IMR-90 (cell line): ENCODE measurements around the gene SYNM. TPM values are rescaled to one million over a fixed set of nuclear protein-coding genes. Genes with fewer than 3 reads are reported as not detected.

ENCODE experiments used
- ATAC-seq: fragments of 200-7000 bp; cut with Tn5 transposase; 2 replicates; pipeline ENCODE4 v1.9.1; 2020; ENCODE audit warnings: low read depth, mild to moderate bottlenecking, moderate library complexity
- BruUV-seq: library from RNA; stranded (reverse); fragments of 400-500 nt; replicated peaks from 2 replicates; lab custom pipeline; 2021; lab: Mats Ljungman, UMichigan
- CTCF ChIA-PET: fragments of 300-600 bp; formaldehyde crosslinking; extraction: SDS; loops from one replicate; lab custom pipeline; 2021; ENCODE audit warnings: antibody characterized with exemption; lab: Yijun Ruan, JAX
- POLR2A ChIA-PET: fragments of 300-600 bp; sonication (Branson Sonifier 250); formaldehyde crosslinking; loops from one replicate; lab custom pipeline; 2022; ENCODE audit warnings: antibody characterized with exemption; ENCODE audit not compliant: unreplicated experiment; lab: Charles Lee
- DNase-seq: peaks from one replicate; pipeline ENCODE4 v3.0.0; 2013
- H2AFZ ChIP-seq: replicated peaks from 2 replicates; pipeline ENCODE3; 2013; ENCODE audit warnings: low read length, mild to moderate bottlenecking; ENCODE audit not compliant: poor library complexity
- H2AK5ac ChIP-seq: 2 replicates; pipeline ENCODE4 v1.6.1; 2013; ENCODE audit warnings: low read depth, low read length, inconsistent platforms
- H2AK9ac ChIP-seq: replicated peaks from 2 replicates; pipeline ENCODE3; 2013; ENCODE audit warnings: mild to moderate bottlenecking, low read depth, low read length, moderate library complexity; ENCODE audit not compliant: poor library complexity
- H2BK120ac ChIP-seq: 2 replicates; pipeline ENCODE4 v1.6.1; 2013; ENCODE audit warnings: low read depth, low read length, inconsistent platforms
- H2BK15ac ChIP-seq: 3 replicates; pipeline ENCODE4 v1.6.1; 2013; ENCODE audit warnings: low read depth, low read length, inconsistent platforms
- H2BK20ac ChIP-seq: 2 replicates; pipeline ENCODE4 v1.6.1; 2013; ENCODE audit warnings: low read depth, mild to moderate bottlenecking, inconsistent platforms, low read length, moderate library complexity
- H2BK5ac ChIP-seq: 2 replicates; pipeline ENCODE4 v1.6.1; 2013; ENCODE audit warnings: mild to moderate bottlenecking, low read depth, low read length, inconsistent platforms; ENCODE audit not compliant: poor library complexity, severe bottlenecking
- H3K14ac ChIP-seq: replicated peaks from 2 replicates; pipeline ENCODE4 v1.6.1; 2013; ENCODE audit warnings: low read depth, low read length, inconsistent platforms
- H3K18ac ChIP-seq: 2 replicates; pipeline ENCODE4 v1.6.1; 2013; ENCODE audit warnings: low read depth, low read length, control low read depth
- H3K23ac ChIP-seq: 2 replicates; pipeline ENCODE4 v1.6.1; 2013; ENCODE audit warnings: low read depth, low read length, inconsistent platforms
- H3K27ac ChIP-seq: 2 replicates; pipeline ENCODE4 v1.5.1; 2013; ENCODE audit warnings: mild to moderate bottlenecking, control low read depth, low read length; ENCODE audit not compliant: insufficient read depth
- H3K27me3 ChIP-seq: 2 replicates; pipeline ENCODE4 v1.6.1; 2013; ENCODE audit warnings: low read length; ENCODE audit not compliant: control insufficient read depth, insufficient read depth
- H3K36me3 ChIP-seq: 2 replicates; pipeline ENCODE4 v1.6.1; 2013; ENCODE audit warnings: low read length, mixed read lengths; ENCODE audit not compliant: control insufficient read depth, insufficient read depth
- H3K4ac ChIP-seq: 2 replicates; pipeline ENCODE4 v1.6.1; 2013; ENCODE audit warnings: low read depth, low read length, inconsistent platforms
- H3K4me1 ChIP-seq: 2 replicates; pipeline ENCODE4 v1.6.1; 2013; ENCODE audit warnings: low read length, mixed read lengths; ENCODE audit not compliant: control insufficient read depth, insufficient read depth
- H3K4me2 ChIP-seq: 2 replicates; pipeline ENCODE4 v1.6.1; 2013; ENCODE audit warnings: low read depth, mild to moderate bottlenecking, control low read depth, low read length, moderate library complexity
- H3K4me3 ChIP-seq: 2 replicates; pipeline ENCODE4 v1.5.1; 2013; ENCODE audit warnings: low read depth, mild to moderate bottlenecking, control low read depth, low read length, moderate library complexity; ENCODE audit not compliant: insufficient read depth
- H3K56ac ChIP-seq: 2 replicates; pipeline ENCODE4 v1.6.1; 2013; ENCODE audit warnings: low read length, inconsistent platforms; ENCODE audit not compliant: insufficient read depth; ENCODE audit errors: extremely low read depth
- H3K79me1 ChIP-seq, 2 experiments: 2 replicates each; pipeline ENCODE4 v1.6.1; 2013; ENCODE audit warnings: low read length in 2 of 2, inconsistent platforms in 1 of 2, low read depth in 1 of 2
- H3K9ac ChIP-seq: 2 replicates; pipeline ENCODE4 v1.6.1; 2013; ENCODE audit warnings: low read depth, low read length, control low read depth
- H3K9me1 ChIP-seq: 2 replicates; pipeline ENCODE4 v1.6.1; 2013; ENCODE audit warnings: low read length, inconsistent platforms; ENCODE audit not compliant: insufficient read depth
- H3K9me3 ChIP-seq: 2 replicates; pipeline ENCODE4 v1.6.1; 2013; ENCODE audit warnings: low read length; ENCODE audit not compliant: control insufficient read depth, insufficient read depth
- H4K20me1 ChIP-seq: 2 replicates; pipeline ENCODE4 v1.6.1; 2013; ENCODE audit warnings: low read length, inconsistent platforms; ENCODE audit not compliant: insufficient read depth
- H4K5ac ChIP-seq: 2 replicates; pipeline ENCODE4 v1.6.1; 2013; ENCODE audit warnings: mild to moderate bottlenecking, low read depth, low read length, control low read depth
- H4K8ac ChIP-seq, 2 experiments: 2 replicates each; pipeline ENCODE4 v1.6.1; 2013; ENCODE audit warnings: low read depth in 2 of 2, low read length in 2 of 2, control low read depth in 1 of 2, inconsistent platforms in 1 of 2
- H4K91ac ChIP-seq: 2 replicates; pipeline ENCODE4 v1.6.1; 2013; ENCODE audit warnings: low read depth, low read length, inconsistent platforms; ENCODE audit not compliant: insufficient read depth
- BHLHE40 ChIP-seq: fragments of 150-350 bp; IDR thresholded peaks from 2 replicates; pipeline ENCODE4 v1.6.1; 2016; ENCODE audit warnings: mild to moderate bottlenecking, low read depth, low read length
- CEBPB ChIP-seq: IDR thresholded peaks from 2 replicates; pipeline ENCODE4 v1.6.1; 2012; ENCODE audit warnings: low read depth, low read length, improper control_type of control experiment
- FOS ChIP-seq: fragments of 150-350 bp; IDR thresholded peaks from 2 replicates; pipeline ENCODE4 v1.6.1; 2016; ENCODE audit warnings: low read depth, low read length
- POLR2A ChIP-seq: IDR thresholded peaks from 2 replicates; pipeline ENCODE4 v1.6.1; 2012; ENCODE audit warnings: mild to moderate bottlenecking, low read depth, low read length
- RAD21 ChIP-seq: IDR thresholded peaks from 2 replicates; pipeline ENCODE4 v1.6.1; 2012; ENCODE audit warnings: low read length, improper control_type of control experiment
- RCOR1 ChIP-seq: IDR thresholded peaks from 2 replicates; pipeline ENCODE4 v1.6.1; 2012; ENCODE audit warnings: mild to moderate bottlenecking, low read length, improper control_type of control experiment; ENCODE audit not compliant: insufficient replicate concordance
- WGBS, 2 experiments: methylation state at CpG; one replicate each; pipeline versions ENCODE4 v1.1.5 to v1.1.7; 2013; ENCODE audit warnings: missing lambda C conversion rate in 2 of 2; ENCODE audit not compliant: insufficient read length in 1 of 2; ENCODE audit errors: extremely low coverage in 2 of 2; 5-methylcytosine and 5-hydroxymethylcytosine counted together
- dilution Hi-C: fragments of 300-500 bp; cut with HindIII; formaldehyde crosslinking; loops from one replicate; pipeline ENCODE4 v1.14.3; 2018; ENCODE audit warnings: low sequenced_read_pairs; ENCODE audit not compliant: unreplicated experiment
- in situ Hi-C: fragments of 300-500 bp; cut with MboI; formaldehyde crosslinking; loops from 3 replicates; pipeline ENCODE4 v1.14.3; 2019; ENCODE audit warnings: low sequenced_read_pairs, inconsistent platforms, mixed read lengths
- intact Hi-C: fragments of 100-400 bp; cut with micrococcal nuclease; formaldehyde crosslinking; loops from 2 replicates; pipeline ENCODE4 v1.10.0; 2022
- polyA plus RNA-seq, 3 experiments: library from polyadenylated mRNA; depleted of rRNA; stranded (reverse); fragments of >200 nt; gene quantifications; 2 replicates each; pipeline ENCODE4 v1.2.3, GENCODE V29; 2012; ENCODE audit warnings: low replicate concordance in 1 of 3
- total RNA-seq: library from RNA; depleted of rRNA; stranded (reverse); fragments of >200 nt; gene quantifications from 2 replicates; pipeline ENCODE4 v1.2.3, GENCODE V29; 2012
- TF ChIP-seq, protein P1 (sequence below): fragments of 150-350 bp; IDR thresholded peaks from 2 replicates; pipeline ENCODE4 v1.6.1; 2017; ENCODE audit warnings: mild to moderate bottlenecking, antibody characterized with exemption, low read length, low read depth
- TF ChIP-seq, protein P2 (sequence below): conservative IDR thresholded peaks from 2 replicates; pipeline ENCODE4 v1.5.1; 2012; ENCODE audit warnings: mild to moderate bottlenecking, low read depth, low read length, improper control_type of control experiment

SYNM gene
- total and polyA plus RNA-seq, 2 of the 4 experiments (the other 2 are of a cell fraction) = 2.1 to 3.4 TPM

DNA sequence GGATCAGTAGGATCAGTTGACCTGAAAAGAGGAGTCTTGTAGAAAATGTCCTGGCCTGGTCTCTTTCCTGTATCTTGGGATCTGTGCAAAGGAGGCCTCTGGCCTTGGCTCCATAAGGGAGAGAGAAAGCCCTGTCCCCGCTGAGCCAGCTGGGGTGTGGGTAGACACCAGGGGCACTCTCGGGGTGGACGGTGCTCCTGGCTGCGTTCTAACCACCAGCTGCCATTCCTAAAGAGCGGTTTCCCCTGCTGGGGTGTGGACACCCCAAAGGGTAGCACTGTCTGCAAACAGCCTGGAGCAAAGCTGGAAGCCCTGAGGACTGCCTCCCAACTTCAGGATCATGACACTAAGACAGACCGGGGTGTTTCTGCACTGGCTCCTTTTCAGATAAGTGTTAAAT lies 23.5 kb downstream of the SYNM start:
- no peak overlapping the region for H2BK20ac ChIP-seq
- no peak overlapping the region for H3K23ac ChIP-seq
- H4K20me1 ChIP-seq = no peaks in the 10 kb centered on the region; the same call in 1 of the 2 replicates
- intact Hi-C loops = no loop called here
- H4K91ac ChIP-seq = no peak overlapping the region
- POLR2A ChIA-PET = no interaction called here
- H3K36me3 ChIP-seq = peaks cover 8% of the 10 kb centered on the region
- H3K79me1 ChIP-seq = peaks cover 5 to 35% of the 10 kb centered on the region in 2 experiments; a peak in 3 of 4 replicates
- dilution Hi-C loops = no loop called here
- no TSS peak for BruUV-seq
- no peak overlapping the region for H3K14ac ChIP-seq
- H3K9me1 ChIP-seq = peaks cover 21% of the 10 kb centered on the region
- H4K5ac ChIP-seq = no peak overlapping the region
- no peak overlapping the region for H2BK120ac ChIP-seq
- no peak overlapping the region for H2BK5ac ChIP-seq
- no peak overlapping the region for H3K4me3 ChIP-seq
- H3K4me2 ChIP-seq = no peak overlapping the region
- no peak overlapping the region for H2AK9ac ChIP-seq
- H3K56ac ChIP-seq = no peak overlapping the region
- no peak overlapping the region for H4K8ac ChIP-seq
- no peak overlapping the region for H2AK5ac ChIP-seq
- H3K4ac ChIP-seq = no peak overlapping the region
- no peaks in the 10 kb centered on the region for H3K9me3 ChIP-seq
- H2AFZ ChIP-seq = no peak overlapping the region
- H3K4me1 ChIP-seq = peaks cover 8% of the 10 kb centered on the region
- no peak overlapping the region for H3K27ac ChIP-seq
- ATAC-seq (no peak), DNase-seq (no peak)
- WGBS, 2 experiments = 100% methylated on average over 1 of the region's 6 CpGs; no CpG with 5 or more reads in 1 of the 2 experiments
- TF ChIP-seq, protein P1, sequence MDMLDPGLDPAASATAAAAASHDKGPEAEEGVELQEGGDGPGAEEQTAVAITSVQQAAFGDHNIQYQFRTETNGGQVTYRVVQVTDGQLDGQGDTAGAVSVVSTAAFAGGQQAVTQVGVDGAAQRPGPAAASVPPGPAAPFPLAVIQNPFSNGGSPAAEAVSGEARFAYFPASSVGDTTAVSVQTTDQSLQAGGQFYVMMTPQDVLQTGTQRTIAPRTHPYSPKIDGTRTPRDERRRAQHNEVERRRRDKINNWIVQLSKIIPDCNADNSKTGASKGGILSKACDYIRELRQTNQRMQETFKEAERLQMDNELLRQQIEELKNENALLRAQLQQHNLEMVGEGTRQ = no peak
- TF ChIP-seq CEBPB = no peak
- TF ChIP-seq, protein P2, sequence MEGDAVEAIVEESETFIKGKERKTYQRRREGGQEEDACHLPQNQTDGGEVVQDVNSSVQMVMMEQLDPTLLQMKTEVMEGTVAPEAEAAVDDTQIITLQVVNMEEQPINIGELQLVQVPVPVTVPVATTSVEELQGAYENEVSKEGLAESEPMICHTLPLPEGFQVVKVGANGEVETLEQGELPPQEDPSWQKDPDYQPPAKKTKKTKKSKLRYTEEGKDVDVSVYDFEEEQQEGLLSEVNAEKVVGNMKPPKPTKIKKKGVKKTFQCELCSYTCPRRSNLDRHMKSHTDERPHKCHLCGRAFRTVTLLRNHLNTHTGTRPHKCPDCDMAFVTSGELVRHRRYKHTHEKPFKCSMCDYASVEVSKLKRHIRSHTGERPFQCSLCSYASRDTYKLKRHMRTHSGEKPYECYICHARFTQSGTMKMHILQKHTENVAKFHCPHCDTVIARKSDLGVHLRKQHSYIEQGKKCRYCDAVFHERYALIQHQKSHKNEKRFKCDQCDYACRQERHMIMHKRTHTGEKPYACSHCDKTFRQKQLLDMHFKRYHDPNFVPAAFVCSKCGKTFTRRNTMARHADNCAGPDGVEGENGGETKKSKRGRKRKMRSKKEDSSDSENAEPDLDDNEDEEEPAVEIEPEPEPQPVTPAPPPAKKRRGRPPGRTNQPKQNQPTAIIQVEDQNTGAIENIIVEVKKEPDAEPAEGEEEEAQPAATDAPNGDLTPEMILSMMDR = no peak
- TF ChIP-seq BHLHE40 = no peak
- TF ChIP-seq POLR2A = no peak
- TF ChIP-seq FOS = no peak
- TF ChIP-seq RAD21 = no peak
- no peak for TF ChIP-seq RCOR1
- no peak overlapping the region for H2BK15ac ChIP-seq
- no peak overlapping the region for H3K18ac ChIP-seq
- no peak overlapping the region for H3K9ac ChIP-seq
- in situ Hi-C loops = no loop called here
- no peaks in the 10 kb centered on the region for H3K27me3 ChIP-seq
- CTCF ChIA-PET = no interaction called here
